ENCODE data around the gene MRS2.
"Not testable (repeated sequence)": the region's sequence is repeated elsewhere in the genome, so short reads cannot be mapped to it uniquely, and the experiment has no call there.

The MRS2 gene

DNA sequence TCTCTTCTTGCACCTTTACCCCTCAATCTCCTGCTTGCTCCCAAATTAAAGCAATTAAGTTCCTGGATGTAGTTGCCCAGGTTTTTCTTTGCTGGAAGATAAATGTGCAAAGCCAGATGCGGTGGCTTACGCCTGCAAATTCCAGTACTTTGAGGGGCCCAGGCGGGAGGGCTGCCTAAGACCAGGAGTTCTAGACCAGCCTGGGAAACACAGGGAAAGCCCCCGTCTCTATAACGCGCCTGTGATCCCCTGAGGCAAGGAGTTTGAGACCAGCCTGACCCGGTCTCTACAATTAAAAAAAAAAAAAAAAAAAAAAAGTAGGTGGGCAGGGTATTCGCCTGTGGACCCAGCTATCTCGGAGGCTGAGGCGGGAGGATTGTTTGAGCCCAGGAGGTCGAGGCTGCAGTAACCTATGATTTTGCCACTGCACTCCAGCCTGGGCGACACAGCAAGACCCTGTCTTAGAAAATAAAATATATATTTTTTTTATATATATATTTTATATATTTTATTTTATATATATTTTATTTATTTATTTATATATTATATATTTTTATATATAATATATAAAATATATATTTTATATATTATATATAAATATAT is 44.4 kb upstream of the MRS2 start:
- TF ChIP-seq, protein P1, sequence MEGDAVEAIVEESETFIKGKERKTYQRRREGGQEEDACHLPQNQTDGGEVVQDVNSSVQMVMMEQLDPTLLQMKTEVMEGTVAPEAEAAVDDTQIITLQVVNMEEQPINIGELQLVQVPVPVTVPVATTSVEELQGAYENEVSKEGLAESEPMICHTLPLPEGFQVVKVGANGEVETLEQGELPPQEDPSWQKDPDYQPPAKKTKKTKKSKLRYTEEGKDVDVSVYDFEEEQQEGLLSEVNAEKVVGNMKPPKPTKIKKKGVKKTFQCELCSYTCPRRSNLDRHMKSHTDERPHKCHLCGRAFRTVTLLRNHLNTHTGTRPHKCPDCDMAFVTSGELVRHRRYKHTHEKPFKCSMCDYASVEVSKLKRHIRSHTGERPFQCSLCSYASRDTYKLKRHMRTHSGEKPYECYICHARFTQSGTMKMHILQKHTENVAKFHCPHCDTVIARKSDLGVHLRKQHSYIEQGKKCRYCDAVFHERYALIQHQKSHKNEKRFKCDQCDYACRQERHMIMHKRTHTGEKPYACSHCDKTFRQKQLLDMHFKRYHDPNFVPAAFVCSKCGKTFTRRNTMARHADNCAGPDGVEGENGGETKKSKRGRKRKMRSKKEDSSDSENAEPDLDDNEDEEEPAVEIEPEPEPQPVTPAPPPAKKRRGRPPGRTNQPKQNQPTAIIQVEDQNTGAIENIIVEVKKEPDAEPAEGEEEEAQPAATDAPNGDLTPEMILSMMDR (IDR thresholded peaks at IDR 0.05; ENCODE audit: low read depth, low read length), result no peak
- Histone ChIP-seq H3K4me3 (ENCODE audit: low read depth, low read length) (no peak overlapping the region), H3K27me3 (ENCODE audit: insufficient read depth, low read depth, severe bottlenecking) (no peaks in the 10 kb centered on the region), H3K27ac (no peak overlapping the region), H3K36me3 (no peaks in the 10 kb centered on the region), H3K9me3 (ENCODE audit: severe bottlenecking) (no peaks in the 10 kb centered on the region)
- DNase-seq, result no peak

DNA sequence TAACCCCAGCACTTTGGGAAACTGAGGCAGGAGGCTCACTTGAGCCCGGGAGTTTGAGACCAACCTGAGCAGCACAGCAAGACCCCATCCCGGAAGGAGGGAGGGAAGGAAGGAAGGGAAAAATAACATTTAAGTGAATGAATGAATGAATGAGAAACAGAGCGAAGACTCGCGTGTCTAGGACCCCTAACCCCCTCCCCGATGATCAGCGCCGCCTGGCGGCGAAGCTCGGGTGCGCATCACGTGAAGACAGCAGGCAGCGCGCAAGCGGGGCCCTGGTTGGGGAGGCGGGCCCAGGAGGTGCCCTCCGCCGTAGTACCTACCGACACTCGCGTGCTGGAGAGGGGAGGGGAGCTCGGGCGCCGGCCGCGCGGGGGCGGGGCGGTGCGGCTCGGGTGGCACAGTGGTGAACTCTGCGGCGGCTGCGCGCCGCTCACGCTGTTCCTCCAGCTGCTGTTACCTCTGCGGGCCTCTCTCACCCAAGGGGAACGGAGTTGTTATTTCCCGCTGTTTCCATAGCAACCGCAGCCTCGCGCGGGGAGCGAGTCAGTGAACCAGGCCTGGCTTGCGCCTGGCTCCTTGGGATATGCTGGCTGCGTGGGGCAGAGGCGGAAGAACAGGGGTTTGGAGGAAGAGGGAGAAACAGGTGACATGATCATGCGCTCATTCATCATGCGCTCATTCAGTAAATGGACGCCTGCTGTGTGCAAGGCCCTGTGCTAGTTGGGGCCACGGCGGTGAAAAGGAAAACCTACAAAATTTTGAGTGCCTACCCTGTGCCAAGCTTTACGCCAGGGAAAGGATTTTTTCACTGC is 42.9 kb upstream of the MRS2 start:
- Histone ChIP-seq H3K9me3 (ENCODE audit: severe bottlenecking) (no peaks in the 10 kb centered on the region), H3K27ac (peak overlapping the region; percentile 3; the same call in 1 of the 2 replicates), H3K36me3 (no peaks in the 10 kb centered on the region), H3K27me3 (ENCODE audit: insufficient read depth, low read depth, severe bottlenecking) (no peaks in the 10 kb centered on the region), H3K4me3 (ENCODE audit: low read depth, low read length) (peak overlapping the region; percentile 52)
- DNase-seq, result peak; percentile 98
- TF ChIP-seq, protein P1 (IDR thresholded peaks at IDR 0.05; ENCODE audit: low read depth, low read length), result peak; percentile 99

DNA sequence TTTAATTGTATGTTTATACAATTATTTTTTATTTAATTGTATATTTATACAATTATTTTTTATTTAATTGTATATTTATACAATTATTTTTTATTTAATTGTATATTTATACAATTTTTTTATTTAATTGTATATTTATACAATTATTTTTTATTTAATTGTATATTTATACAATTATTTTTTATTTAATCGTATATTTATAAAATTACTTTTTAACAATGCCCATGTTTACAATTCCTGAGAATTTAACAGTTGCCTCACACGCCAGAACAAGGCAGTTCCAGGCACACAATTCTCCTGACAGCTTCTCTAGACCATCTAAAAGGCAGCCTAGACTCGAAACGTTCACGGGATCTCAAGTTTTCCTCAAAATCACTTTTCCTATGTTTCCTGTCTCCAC is 40.4 kb upstream of the MRS2 start:
- not testable (repeated sequence) for DNase-seq; H3K4me3 ChIP-seq (ENCODE audit: low read depth, low read length); H3K9me3 ChIP-seq (ENCODE audit: severe bottlenecking); H3K27ac ChIP-seq; H3K27me3 ChIP-seq (ENCODE audit: insufficient read depth, low read depth, severe bottlenecking); H3K36me3 ChIP-seq

DNA sequence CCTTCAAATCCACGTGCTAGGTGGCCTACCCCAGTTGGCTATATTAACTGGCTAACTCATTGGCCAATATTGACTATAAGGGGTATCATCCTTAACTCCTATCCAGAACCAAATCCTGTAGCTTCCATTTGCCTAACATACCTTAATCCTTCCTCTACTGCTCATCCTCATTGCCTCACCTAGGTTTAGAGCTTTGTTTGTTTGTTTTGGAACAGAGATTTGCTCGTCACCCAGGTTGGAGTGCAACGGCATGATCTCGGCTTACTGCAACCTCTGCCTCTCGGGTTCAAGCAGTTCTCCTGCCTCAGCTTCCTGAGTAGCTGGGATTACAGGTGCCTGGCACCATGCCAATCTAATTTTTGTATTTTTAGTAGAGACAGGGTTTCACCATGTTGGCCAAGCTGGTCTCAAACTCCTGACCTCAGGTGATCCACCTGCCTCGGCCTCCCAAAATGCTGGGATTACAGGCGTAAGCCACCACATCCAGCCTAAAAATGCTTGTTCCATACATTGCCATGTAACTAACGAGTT is 37.6 kb upstream of the MRS2 start:
- H3K27ac ChIP-seq; H3K4me3 ChIP-seq (ENCODE audit: low read depth, low read length); DNase-seq: not testable (repeated sequence)

DNA sequence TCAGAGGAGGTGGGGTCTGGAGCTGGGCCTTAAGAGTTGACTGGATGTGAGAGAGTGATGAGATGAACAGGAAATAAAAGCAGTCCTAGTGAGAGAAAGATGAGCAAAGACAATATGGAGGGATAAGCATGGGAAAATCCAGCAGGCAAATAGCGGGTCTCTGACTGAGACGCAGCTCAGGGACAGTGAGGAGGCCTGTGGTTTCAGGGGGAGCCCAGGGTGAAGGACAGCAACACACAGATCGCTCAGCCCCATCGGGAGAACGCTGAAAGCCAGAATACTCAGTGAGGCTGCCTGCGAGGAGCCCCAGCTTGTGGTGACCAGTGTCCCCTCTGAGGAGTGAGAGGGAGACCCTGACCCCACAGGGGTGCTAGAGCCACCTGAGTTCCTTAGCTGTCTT is 28.1 kb upstream of the MRS2 start:
- Histone ChIP-seq H3K27me3 (ENCODE audit: insufficient read depth, low read depth, severe bottlenecking) (no peaks in the 10 kb centered on the region), H3K27ac (no peak overlapping the region), H3K9me3 (ENCODE audit: severe bottlenecking) (peaks cover 5% of the 10 kb centered on the region), H3K4me3 (ENCODE audit: low read depth, low read length) (no peak overlapping the region), H3K36me3 (no peaks in the 10 kb centered on the region)
- DNase-seq, result no peak
- TF ChIP-seq, protein P1 (IDR thresholded peaks at IDR 0.05; ENCODE audit: low read depth, low read length), result no peak

More for the DNA sequence above, 37.6 kb upstream of the MRS2 start:
- H3K27me3 ChIP-seq (ENCODE audit: insufficient read depth, low read depth, severe bottlenecking); H3K9me3 ChIP-seq (ENCODE audit: severe bottlenecking); H3K36me3 ChIP-seq: not testable (repeated sequence)

DNA sequence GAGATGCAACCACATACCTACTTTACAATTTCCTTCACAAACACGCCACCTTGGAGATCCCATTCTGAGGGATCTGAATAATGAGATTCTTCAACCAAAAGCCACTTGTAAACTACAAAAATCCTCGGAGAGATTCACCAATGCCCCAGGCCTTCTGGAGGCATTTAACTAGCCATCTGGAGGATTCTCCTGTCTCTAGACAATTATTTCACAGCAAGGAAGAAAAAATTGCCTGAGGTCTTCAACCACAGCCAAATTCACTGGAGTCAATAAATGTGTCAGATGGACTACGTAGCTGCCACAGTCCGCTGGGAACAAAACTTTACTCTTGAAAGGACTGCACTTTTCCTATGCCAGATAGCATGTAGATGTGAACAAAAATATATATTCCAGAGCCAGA is 25.9 kb upstream of the MRS2 start:
- no peak overlapping the region for H3K4me3 ChIP-seq (ENCODE audit: low read depth, low read length)
- H3K36me3 ChIP-seq, result no peaks in the 10 kb centered on the region
- TF ChIP-seq, protein P1 (IDR thresholded peaks at IDR 0.05; ENCODE audit: low read depth, low read length), result no peak
- no peaks in the 10 kb centered on the region for H3K9me3 ChIP-seq (ENCODE audit: severe bottlenecking)
- no peak overlapping the region for H3K27ac ChIP-seq
- DNase-seq, result no peak
- H3K27me3 ChIP-seq (ENCODE audit: insufficient read depth, low read depth, severe bottlenecking), result no peaks in the 10 kb centered on the region
